GM12873 (cell line): Measurements from ENCODE around the gene ZNF165.

Experiments
- TF ChIP-seq, protein P1 (sequence below): IDR thresholded peaks from 2 replicates; pipeline ENCODE4 v1.5.1; 2012; ENCODE audit warnings: low read depth, mild to moderate bottlenecking, moderate library complexity, low read length, control low read depth; ENCODE audit not compliant: insufficient read depth; ENCODE audit errors: missing control alignments

ZNF165 gene

DNA sequence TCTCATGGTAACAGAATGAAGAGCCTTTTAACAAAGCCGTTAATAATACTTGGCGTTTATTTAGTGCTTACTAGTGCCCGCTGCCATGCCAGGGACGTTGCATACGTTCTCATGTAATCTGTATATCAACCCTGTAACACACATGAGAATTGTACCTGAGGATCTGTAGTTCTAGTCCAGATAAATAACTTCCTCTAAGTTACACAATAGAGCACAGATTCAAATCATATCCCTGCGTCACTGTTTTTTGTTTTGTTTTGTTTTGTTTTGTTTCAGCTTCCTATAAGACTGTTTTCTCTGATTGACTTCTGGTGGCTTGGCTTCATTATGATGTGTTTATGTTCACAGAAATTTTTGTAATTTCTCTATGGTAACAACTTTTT is 44.6 kb downstream of the ZNF165 start:
- TF ChIP-seq, protein P1, sequence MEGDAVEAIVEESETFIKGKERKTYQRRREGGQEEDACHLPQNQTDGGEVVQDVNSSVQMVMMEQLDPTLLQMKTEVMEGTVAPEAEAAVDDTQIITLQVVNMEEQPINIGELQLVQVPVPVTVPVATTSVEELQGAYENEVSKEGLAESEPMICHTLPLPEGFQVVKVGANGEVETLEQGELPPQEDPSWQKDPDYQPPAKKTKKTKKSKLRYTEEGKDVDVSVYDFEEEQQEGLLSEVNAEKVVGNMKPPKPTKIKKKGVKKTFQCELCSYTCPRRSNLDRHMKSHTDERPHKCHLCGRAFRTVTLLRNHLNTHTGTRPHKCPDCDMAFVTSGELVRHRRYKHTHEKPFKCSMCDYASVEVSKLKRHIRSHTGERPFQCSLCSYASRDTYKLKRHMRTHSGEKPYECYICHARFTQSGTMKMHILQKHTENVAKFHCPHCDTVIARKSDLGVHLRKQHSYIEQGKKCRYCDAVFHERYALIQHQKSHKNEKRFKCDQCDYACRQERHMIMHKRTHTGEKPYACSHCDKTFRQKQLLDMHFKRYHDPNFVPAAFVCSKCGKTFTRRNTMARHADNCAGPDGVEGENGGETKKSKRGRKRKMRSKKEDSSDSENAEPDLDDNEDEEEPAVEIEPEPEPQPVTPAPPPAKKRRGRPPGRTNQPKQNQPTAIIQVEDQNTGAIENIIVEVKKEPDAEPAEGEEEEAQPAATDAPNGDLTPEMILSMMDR, result no peak

DNA sequence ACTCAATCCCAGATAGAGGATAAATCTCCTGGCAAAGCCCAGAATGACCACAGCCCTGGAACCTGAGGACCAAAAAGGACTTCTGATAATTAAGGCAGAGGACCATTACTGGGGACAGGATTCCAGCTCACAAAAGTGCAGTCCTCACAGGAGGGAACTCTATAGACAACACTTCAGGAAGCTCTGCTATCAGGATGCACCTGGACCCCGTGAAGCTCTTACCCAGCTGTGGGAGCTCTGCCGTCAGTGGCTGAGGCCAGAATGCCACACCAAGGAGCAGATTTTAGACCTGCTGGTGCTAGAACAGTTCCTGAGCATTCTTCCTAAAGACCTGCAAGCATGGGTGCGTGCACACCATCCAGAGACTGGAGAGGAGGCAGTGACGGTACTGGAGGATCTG is 45.0 kb downstream of the ZNF165 start:
- TF ChIP-seq, protein P1, result no peak

DNA sequence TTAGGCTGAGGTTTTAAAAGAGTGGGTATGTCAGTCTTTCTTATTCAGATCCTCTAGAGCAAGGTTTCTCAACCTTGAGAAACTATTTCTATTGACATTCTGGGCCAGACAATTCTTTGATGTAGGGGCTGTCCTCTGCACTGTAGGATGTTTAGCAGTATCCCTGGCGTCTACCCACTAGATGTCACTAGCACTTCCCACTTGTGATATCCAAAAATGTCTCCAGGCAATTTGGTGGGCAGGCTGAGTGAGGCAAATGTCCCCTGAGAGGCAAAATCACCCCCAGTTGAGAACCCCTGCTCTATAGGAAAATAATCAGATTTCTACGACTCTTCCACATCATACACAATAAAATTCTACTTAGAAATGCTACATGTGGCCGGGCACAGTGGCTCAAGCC is 53.6 kb downstream of the ZNF165 start:
- TF ChIP-seq, protein P1, result peak; percentile 56

DNA sequence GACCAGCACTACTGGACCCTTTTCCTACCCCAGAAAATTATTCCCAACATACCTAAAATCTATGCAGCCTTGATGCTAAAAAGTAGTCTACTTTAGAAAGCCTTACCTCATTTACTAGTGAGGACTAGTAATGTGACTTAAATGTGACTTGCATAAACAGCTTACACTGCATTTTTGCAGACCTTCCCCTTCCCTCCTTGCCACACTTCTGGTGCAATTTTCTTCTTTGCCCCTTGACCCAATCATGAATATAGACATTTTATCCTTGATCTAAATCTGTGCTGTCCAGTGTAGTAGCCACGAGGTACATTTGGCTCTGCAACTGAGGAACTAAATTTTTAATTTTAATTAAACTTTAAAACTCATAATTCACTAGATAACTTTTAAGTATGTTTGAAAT is 54.3 kb downstream of the ZNF165 start:
- TF ChIP-seq, protein P1, result no peak

DNA sequence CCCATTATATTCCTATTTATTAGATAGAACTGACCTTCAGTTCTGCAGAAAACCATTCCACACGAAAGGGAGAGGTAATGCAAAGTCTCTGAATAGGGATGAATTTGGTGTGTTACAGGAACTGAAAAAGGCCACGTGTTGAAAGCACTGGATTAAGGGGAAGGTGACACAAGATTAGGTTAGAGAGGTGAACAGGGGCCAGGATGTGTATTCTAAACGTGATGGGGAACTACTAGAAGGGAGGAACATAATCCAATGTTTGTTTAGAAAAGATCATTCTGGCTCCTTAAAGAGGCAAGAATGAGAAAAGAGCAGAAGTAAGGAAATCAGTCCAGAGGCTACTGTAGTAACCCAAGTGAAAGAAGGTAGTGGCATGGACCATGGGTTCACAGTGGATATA is 55.0 kb downstream of the ZNF165 start:
- TF ChIP-seq, protein P1, result no peak

DNA sequence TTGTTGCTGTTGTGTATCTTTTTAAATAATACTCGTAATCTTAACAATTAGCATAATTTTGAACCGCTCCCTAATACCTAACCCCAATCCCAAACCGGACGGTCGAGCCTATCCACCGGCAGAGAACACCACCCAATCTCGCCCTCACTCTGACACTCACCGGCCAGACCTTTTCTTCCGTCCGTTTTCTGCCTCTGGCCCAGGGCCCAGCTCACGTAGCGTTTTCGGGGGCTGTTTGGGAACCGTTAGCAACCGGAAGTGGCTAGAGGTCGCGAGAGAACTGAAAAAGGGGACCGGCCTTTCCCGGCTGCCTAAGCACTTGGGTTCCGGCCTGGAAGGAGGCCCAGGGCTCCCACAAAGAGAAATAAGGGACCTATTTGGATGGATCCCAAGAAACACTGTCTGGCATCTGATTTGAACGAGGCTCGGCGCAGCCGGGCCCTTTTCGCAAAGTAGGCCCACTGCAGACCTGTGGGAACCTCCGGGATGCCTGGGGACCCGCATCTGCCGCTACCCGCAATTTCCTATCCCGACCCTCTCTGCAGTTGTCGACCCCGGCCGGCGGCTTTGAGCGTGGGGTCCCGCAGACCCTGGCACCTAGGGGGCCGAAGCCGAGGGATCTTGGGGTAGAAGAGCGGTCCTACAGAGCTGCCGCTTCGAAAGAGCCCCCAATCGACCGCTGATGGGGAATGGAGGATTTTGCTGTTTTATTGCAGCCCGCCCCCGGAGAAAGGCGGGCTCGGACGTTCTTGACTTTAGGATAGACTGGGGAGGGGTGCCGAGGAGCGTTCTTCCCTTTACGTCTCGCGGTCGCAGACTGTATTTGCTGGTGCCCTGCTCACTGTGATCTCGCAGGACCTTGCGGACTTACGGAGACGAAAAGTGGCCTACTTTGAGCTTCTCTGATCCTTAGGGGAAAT is 56.5 kb downstream of the ZNF165 start:
- TF ChIP-seq, protein P1, result no peak

DNA sequence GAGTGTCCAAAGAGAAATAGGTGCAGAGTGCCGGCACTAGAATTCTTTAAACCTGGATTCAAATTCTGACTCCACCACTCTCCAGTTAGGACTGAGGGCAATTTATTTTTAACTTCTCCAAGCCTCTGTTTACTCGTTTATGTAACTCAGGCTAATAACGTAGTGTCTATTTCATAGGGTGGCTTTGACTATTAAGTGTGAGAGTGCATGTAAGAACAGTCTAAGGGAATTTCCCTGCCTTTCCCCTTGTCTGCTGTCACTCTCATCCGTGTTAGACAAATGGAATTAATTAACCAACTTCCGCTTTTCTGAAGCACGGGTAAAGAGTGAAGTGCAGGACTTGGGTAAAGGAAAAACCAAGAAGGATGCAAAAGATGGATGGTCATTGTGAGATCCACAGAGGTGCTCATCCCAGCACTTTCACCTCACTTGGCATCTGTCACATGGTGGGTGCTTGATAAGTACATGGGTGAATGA is 57.2 kb downstream of the ZNF165 start:
- TF ChIP-seq, protein P1, result no peak
